Cerebellar nuclear complex (tissue), 1 donor: ENCODE results near the gene SLC18A2.

Source experiments
- DNase-seq, 2 experiments: peaks; one replicate each; lab custom pipeline; 2025; lab: John Stamatoyannopoulos, UW

Gene SLC18A2

DNA sequence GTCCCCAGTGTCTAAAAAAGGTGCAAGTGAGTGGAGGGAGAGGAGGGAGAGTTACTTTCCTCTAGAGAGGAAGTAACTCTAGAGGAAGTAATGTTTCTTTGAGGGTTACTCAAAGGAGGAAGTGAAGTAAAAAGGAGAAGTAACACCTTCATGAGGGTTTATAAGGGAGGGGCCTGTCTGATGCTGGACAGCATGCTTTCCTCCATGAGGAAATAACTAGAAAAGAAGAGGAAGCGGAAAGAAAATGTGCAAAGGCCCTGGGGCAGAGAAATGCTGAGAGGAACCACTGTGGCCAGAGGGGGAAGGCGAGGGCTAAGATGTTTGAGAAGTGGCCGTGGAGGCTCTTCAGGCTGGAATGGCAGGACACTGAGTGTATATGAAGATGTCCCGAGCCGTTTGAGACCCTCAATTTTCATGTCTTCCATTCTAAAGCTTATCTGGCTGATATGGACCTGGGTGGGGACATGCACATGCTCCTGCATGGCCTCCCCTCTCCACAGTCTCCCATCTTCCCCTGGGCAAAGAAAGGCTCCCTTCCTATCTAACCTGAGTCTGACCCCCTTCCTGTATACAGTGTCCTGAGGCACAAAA lies 3.4 kb upstream of the SLC18A2 start:
- DNase-seq: no peak

DNA sequence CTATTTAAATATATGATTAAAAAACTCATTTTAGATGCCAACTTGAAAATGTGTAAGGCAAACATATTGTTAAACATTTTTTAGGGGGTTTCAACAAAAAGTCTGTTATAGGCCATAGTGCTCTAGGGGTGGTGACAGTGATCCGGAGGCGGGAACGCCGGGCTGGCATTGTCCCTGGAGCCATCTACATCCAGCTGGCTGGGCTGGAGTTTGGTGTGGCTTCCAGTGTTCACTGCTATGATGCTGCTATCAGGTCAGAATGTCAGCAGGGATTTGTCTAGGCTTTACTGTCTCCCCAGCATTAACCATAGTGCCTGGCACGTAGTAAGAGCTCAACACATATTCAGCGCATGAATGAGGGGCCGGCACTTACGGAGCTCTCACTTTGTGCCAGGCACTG lies 1.9 kb upstream of the SLC18A2 start:
- no peak for DNase-seq

DNA sequence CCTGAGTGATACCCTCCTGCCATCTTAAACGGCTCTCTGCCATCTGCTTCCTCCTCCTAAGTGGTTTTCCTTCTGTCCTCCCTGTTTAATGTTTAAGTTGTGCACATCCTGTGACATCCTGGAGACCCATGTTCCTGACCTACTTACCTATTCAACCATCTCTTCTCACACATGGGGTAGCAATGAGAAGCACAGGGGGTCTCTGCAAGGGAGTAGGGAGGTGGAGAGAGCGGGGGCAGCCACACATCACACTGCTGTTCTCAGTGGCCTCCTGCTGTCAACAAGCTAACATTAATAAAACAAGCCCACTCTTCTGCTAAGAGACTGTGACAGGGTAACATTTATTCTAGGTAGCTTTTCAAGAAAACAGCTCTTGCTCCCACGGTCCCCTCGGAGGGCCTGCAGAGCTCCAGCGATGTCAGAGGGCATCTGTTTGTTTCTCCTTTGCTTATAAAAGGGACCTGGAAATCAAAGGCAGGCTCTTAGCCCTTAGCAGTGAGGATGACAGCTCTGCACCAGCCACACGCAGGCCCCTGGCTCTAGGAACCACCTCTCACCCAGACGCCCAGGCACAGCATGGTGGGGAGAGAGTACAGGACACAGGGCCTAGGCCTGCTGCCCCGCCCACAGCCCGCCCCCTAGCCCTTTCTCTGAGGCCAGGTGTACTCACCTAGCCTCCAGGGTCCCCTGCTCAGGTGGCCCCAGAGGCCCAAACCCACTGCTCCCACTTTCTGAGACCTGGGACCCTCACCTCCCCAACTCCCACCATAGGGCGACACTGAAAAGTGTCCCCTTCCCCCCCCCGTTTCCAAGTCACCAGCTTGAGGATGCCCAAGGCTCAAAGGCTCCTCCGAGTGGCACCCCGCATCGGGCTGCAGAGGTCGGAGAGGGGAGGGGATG lies 943 bp upstream of the SLC18A2 start:
- no peak for DNase-seq

DNA sequence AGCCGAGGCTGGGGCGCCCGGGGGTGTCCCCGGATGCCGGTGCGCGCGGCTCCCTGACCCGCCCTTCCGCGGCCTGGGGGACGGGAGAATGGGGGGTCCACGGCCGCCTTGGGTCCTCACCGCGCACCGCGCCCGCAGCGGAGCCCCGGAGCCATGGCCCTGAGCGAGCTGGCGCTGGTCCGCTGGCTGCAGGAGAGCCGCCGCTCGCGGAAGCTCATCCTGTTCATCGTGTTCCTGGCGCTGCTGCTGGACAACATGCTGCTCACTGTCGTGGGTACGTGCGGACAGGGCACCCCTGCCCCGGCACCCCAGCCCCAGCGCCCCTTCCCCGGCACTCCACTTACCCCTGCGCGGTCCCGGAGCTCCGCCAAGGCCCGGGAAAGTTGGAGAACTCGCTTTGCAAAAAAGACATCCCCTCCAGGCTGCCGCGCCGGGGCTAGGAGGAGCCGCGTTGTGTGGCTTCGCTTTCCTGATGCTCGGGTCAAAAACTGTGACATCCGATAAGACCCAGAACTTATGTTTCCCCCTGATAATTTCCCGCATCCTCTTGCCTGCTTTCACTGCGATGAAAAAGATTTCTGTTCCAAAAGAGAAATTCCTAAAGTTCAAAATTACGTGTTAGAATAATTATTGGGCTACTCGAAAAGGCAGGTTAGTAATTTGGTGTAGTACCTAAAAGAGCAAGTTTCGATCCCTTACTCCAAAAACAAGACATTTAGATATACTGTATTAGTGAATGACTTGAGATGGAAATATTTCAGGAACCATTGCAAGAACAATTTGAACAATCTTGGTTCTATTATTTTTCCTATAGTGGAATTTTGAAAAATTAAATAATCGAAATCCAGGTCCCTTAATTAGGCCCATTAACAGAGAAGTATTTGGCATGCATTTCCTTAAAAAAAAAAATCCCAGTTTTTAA lies 888 bp downstream of the SLC18A2 start:
- DNase-seq: no peak

DNA sequence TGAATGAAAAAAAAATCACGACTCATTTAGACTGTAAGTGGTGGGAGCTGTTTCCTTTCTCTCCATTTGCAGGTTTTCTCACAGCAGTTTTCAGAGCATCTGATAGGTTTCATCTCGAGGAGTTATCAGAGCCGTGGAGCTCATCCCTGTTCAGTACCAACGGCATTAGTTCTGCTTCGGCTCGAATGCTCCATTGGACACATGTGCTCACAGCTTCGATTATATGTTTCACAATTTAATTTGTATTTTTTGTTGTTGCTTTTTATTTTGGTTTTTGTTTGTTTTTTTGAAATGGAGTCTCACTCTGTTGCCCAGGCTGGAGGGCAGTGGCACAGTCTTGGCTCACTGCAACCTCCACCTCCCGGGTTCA lies 1.5 kb downstream of the SLC18A2 start:
- no peak for DNase-seq

DNA sequence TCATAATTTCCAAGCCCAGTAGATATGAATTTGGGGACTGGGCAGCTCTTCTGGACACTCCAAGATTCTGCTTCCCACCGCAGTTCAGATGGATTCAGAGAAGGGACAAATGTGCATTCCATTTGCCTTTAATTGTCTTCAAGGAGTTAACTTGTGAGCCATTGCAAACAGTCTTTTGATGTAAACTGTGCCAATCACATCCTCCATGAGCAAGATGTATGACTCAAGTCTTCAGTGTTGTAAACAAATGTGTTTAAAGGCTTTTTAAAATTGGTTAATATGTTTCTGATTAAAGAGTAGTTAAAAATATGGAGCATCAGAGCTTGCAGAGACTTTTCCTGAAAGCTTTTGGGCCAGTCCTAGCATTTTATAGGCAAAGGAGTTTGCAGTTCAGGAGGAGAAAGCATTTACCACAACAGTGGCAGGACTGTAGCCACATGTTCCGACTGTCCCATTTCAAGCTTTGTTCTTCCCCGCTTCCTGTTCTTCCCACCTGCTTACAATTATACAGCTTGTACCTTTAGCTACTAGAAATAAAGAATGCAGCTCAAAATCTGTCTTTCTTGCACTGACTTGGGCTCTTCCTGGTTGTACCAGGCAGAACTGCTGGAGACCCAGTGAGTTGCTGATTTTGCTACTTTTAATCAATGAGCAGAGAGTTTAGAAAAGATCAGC lies 6.2 kb downstream of the SLC18A2 start:
- DNase-seq: no peak

DNA sequence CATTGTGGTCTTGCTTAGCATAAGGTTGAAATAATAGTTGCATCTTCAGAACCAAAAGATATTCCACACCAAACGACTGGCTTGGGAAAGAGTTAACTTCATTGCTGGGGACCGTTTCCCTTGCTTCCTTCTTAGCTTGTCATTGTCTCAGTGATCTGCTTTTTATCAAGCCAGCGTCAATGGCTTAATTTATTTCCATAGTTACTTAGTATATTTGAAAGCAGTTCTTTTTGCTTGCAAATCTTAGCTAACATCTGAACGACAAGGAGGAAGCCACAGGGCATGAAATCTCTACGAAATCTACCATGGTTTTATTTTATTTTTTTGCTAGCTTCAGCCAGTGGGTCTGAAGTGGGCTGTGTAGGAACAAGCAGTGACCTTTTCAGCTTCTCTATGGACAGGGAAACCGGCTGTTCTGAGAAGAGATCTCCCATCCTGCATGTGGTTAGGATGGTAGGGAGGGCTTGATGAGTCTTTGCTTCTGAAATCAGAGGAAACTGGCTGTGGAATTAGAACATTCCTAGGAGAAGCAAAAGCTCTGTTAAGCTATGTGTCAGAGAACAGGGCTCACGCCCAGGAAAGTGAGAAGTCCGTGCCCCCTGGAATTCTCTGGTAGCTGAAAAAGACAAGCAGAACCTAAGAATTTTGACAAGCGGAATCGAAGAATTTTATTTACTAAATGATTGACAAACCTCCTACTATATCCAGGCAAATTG lies 8.0 kb downstream of the SLC18A2 start:
- DNase-seq: no peak

DNA sequence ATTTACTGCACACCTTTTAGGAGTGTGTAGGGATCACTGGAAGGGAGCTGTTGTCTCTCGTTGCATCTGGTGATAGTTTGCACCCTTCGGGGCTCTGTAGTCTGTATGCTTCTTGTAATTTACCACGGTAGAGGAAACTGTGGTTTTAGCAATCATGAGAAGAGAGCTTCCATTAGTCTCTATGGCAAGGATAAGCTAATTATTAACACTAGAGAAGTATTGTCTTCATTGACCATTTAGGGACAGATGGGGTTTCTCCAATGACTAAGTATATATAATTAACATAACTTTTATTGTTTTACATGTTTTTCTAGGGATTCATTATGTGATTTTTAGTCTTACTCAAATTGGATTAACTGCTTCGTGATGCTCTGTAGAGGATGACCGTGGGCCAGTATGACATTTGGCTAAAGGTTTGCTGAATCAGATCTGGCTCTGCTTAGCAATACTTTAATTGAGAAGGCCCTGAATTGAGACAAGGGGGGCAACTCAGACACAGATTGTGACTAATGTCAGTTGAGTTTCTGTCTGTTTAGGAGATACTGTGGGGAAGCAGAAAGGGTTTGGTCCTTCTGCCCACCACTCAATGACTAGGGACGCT lies 8.7 kb downstream of the SLC18A2 start:
- DNase-seq: no peak

DNA sequence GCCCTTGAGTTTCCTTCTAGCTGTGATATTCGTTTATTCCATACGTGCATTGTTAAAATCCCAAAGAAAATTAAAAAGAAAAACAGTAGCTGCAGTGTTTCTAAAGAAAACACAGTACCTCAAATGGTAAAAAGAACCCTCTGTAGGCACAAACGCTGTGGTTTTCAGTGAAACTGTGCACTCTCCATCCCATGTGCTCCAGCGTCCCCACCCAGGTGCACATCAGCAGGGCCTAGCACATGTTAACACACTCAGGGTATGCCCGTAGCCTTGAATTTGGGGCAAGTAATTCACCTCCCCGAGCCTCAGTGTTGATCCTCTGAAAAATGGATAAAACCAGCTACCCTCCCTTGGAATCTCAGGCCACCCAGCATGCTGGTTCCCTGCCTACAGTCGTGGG lies 9.5 kb downstream of the SLC18A2 start:
- no peak for DNase-seq

DNA sequence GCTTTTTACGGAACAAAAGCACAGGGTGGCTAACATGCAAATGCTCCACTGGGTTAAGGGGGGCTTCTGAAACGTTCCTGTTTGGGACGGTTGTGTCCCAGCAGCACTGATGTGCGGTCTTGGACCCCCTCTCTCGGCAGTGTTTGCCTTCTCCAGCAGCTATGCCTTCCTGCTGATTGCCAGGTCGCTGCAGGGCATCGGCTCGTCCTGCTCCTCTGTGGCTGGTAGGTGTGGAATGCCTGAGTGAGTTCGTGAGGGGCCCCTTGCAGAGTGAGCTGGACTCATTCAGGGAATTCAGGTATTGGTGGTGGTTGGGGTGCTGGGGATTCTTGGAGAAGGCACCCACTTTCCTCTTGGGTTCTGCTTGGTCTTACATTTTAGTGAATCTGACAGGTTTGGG lies 13.0 kb downstream of the SLC18A2 start:
- no peak for DNase-seq

DNA sequence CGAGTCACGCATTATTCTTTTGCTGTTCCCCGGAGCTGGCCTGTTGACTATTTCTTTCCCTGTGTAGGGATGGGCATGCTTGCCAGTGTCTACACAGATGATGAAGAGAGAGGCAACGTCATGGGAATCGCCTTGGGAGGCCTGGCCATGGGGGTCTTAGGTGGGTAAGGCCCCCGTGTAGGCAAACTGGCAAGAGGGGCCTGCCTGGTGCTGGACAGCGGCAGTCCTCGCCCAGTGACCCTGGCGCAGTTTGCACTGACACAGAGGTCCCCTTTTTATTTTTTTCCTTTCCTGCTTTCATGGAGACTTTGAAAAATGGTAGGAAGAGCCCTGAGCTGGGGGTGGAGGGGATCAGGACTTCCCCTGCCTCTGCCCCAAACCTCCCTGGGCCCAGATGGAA lies 13.4 kb downstream of the SLC18A2 start:
- DNase-seq: no peak

DNA sequence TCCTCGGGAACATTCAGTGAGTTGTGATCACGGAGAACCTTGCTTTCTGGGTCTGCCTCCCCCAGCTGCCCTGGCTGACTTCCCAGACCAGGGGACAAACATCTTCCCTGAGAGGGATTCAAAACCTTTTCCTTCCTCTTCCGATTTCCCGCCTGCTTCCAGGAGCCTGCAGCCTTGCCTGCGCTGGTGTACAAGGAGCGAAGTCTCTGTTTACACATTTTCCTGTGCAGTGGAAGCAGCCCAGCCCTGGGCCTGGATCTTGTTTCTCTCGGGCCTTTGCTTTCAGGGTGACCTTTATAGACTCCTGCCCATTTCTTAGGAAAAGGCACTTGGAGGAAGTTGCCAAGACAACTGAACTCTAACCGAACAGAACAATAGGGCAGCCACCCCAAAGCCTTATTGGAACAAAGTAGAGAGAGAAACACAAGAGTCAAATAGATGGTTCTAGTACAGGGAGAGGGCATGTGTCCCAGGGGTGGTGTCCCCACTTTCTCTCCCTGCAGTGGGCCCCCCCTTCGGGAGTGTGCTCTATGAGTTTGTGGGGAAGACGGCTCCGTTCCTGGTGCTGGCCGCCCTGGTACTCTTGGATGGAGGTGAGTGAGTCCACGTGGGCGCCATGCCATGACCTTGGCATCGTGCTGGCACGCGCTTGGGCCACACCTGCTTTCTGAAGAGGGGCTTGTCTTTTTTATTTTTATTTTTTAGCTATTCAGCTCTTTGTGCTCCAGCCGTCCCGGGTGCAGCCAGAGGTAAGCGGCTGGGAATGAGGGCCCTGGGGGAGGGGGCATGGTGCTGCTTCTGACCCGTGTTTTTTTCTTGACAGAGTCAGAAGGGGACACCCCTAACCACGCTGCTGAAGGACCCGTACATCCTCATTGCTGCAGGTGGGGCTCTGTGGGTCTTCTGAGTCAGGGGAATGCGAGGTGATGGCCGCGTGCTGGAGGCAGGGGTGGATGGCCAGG lies 14.1 kb downstream of the SLC18A2 start:
- DNase-seq: no peak

DNA sequence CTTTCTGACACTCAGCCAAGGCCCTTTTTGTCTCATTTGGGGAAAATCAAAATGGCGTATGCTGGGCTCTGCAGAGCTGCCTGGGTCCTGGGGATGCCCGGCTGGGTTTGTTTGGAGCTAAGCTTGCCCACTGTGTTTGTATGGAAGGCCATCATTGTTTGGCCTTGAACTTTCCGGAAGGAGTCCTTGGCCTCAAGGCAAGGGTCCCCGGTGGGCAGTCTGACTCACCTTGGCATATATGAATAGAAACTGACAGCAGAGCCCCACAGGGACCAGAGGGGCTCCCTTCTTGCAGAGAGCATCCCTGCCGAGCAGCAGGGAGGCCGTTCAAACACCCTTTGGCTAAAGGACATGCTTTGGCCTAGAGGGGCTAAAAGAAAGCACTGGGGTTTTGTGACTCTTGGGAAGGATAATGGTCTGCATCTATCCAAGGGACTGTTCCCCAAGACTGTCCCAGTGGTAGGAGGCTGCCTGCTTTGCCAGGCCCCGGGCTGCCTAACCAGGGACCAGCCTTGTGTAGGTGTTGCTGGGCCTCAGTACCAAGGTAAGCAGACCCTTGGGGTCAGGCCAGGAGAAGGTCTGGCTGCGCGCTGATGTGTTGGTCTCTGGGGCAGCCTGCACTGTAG lies 15.0 kb downstream of the SLC18A2 start:
- no peak for DNase-seq

DNA sequence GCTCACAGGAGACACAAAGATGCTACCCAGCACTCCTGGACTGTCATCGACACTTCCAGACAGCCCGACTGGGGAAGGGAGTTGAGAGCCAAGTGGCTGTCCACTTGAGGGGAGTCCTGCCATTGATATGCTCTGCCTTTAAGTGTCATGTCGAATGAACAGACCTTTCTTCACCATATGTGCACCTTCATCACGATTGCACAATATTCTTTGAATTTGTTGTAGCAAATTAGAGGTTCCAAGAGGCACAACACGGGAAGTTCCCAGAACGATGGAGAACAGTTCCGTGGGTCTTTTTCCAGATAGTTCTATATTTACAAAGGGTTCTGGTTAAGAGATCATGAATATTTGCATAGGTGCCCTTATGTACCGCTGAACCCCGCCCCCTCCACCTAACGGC lies 16.0 kb downstream of the SLC18A2 start:
- no peak for DNase-seq

DNA sequence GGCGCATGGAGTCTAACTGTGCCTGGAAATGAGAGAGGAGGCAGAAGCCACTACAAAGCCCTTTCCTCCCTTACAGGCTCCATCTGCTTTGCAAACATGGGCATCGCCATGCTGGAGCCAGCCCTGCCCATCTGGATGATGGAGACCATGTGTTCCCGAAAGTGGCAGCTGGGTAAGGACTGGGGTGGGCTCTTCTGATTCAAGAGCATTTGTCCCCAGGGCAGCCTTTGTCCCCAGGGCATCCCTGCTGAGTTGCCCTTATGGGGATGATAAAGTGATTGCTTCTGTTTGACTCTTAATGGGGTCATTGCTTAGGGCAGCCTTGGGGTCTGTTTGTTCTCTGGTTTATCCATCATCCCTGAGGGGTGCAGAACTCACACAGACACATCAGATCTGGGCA lies 16.8 kb downstream of the SLC18A2 start:
- no peak for DNase-seq

DNA sequence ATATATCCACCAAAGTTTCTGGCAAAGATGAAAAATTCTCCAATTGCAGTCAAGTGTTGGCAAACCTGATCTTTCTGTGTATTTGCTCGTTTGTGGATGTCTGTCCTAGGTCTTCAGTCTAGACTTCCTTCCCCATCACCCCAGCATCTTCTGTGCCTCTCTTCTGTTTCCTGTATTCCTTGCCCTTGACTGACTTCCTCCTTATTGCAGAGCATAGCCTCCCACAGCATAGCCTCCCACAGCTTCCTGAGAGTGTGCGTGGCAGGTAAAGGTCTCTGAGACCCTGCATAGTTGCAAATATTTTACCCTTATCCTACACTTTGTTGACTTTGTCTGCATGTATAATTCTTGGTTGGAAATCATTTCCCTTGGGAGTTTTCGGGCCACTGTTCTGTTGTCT lies 18.4 kb downstream of the SLC18A2 start:
- DNase-seq: no peak

DNA sequence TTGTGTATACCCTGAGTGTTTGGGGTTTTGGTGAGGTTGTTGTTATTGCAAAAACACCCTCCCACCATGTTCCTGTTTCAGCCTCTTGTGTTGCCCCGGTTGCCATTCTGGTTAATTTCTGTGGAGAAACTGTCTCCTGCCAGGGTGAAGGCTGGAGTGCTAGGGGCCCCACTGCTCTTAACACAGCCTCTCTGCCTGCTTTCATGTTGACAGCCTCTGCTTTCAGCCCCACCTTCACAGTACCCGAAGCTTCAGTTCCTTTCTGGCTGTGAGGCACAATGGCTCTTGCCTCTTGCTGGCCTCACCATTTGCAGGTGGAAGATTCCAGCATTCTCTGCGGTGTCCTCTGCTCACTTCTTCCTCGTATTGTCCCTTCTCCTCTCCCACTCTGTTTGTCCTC lies 19.2 kb downstream of the SLC18A2 start:
- no peak for DNase-seq

DNA sequence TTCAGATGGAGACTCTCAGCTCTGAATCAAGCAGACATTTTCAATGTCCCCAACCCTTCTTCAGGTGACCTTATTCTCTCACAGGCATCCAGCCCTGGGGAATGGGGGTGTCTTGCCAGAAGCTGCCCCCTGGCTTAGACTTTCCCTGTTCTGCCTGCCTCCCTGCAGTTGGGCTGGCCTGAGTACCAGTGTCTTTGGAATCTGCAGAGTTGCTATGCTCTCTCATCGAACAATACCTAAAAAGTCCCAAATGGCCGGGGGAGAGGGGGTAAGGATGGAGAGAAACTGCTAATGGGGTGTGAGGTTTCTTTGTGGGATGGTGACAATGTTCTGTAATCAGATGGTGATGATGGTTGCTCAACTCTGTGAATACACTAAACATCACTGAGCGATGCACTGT lies 20.6 kb downstream of the SLC18A2 start:
- DNase-seq: no peak

DNA sequence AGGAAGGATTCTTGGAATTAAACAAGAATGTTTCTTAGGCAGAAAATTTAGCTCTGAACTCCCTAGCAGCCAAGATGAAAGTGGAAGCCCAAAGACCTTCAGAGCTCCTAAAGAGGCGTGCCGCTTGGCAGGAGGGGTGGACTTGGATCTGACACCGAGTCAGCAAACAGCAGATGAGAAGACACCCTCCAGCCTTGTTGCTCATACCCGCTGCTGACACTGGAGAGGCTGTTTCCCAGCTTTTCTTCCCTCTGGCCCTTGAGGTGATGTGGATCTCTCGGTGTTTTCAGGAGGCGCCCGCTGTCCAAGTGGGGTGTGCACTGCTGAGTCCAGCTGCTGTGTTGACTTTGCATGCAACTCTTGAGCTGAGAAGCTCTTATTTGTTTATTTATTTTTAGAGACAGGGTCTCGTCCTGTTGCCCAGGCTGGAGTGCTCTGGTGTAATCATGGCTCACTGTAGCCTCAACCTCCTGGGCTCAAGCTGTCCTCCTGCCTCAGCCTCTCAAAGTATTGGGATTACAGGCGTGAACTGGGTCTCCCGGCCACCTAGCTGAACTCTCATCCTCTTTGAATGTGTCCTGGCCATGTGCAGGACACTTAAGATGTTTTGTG lies 21.5 kb downstream of the SLC18A2 start:
- no peak for DNase-seq
